H1 (cell line): Measurements from ENCODE around the gene TPSB2. TPM values are rescaled to one million over a fixed set of nuclear protein-coding genes. Genes with fewer than 3 reads are reported as not detected.

Experiments used
- CTCF ChIA-PET: fragments of 300-600 bp; sonication (Branson Sonifier 250); formaldehyde crosslinking; loops from one replicate; lab custom pipeline; 2021; ENCODE audit not compliant: partially characterized antibody; lab: Charles Lee
- POLR2A ChIA-PET: fragments of 300-600 bp; sonication (Branson Sonifier 250); formaldehyde crosslinking; loops from one replicate; lab custom pipeline; 2021; ENCODE audit warnings: inconsistent platforms; ENCODE audit not compliant: partially characterized antibody; lab: Charles Lee
- DNase-seq, 2 experiments: peaks; one replicate each; pipeline versions ENCODE4 v3.0.0 to v3.0.0-alpha.2; 2010 to 2022; ENCODE audit warnings: low spot score in 2 of 2, low read depth in 1 of 2, mixed read lengths in 1 of 2
- FAIRE-seq: peaks from 2 replicates; lab custom pipeline; 2011; peaks lifted over from hg19 to GRCh38; lab: Jason Lieb, UNC
- H2AFZ ChIP-seq: 2 replicates; pipeline ENCODE4 v1.8.1; 2012; ENCODE audit warnings: low read length, inconsistent platforms
- H2AK5ac ChIP-seq: 2 replicates; pipeline ENCODE4 v1.6.1; 2013; ENCODE audit warnings: low read depth, low read length
- H2BK120ac ChIP-seq: replicated peaks from 2 replicates; pipeline ENCODE3; 2013; ENCODE audit warnings: low read depth, low read length, inconsistent platforms
- H2BK12ac ChIP-seq: 2 replicates; pipeline ENCODE4 v1.6.1; 2013; ENCODE audit warnings: low read depth, low read length
- H2BK15ac ChIP-seq: 2 replicates; pipeline ENCODE4 v1.6.1; 2013; ENCODE audit warnings: low read length
- H2BK20ac ChIP-seq: 2 replicates; pipeline ENCODE4 v1.6.1; 2013; ENCODE audit warnings: low read length
- H2BK5ac ChIP-seq: 2 replicates; pipeline ENCODE4 v1.6.1; 2013; ENCODE audit warnings: low read depth, low read length
- H3K14ac ChIP-seq: 2 replicates; pipeline ENCODE4 v1.6.1; 2013; ENCODE audit warnings: inconsistent platforms; ENCODE audit not compliant: insufficient read length
- H3K18ac ChIP-seq: 2 replicates; pipeline ENCODE4 v1.6.1; 2013; ENCODE audit warnings: low read length; ENCODE audit errors: extremely low read depth
- H3K23ac ChIP-seq: 2 replicates; pipeline ENCODE4 v1.6.1; 2013; ENCODE audit warnings: inconsistent platforms; ENCODE audit not compliant: insufficient read length
- H3K23me2 ChIP-seq: 2 replicates; pipeline ENCODE4 v1.6.1; 2013; ENCODE audit warnings: low read depth, low read length
- H3K27ac ChIP-seq: 2 replicates; pipeline ENCODE4 v1.6.1; 2011; ENCODE audit warnings: low read depth, low read length, inconsistent platforms
- H3K27me3 ChIP-seq, 4 experiments: replicated peaks in 1 of 4; 1 replicate in 1 of 4; 2 replicates in 3 of 4; pipeline versions ENCODE4 v1.6.1 to v1.8.1; 2011 to 2013; ENCODE audit warnings: low read length in 3 of 4, mild to moderate bottlenecking in 3 of 4, inconsistent platforms in 2 of 4, mixed read lengths in 2 of 4, moderate library complexity in 1 of 4; ENCODE audit not compliant: control insufficient read depth in 3 of 4, insufficient read depth in 3 of 4; ENCODE audit errors: extremely low read depth in 1 of 4
- H3K36me3 ChIP-seq, 4 experiments: 2 replicates each; pipeline versions ENCODE4 v1.6.1 to v1.8.1; 2011 to 2013; ENCODE audit warnings: mild to moderate bottlenecking in 4 of 4, low read length in 3 of 4, moderate library complexity in 2 of 4, control low read depth in 1 of 4, inconsistent platforms in 1 of 4; ENCODE audit not compliant: insufficient read depth in 4 of 4, control insufficient read depth in 2 of 4
- H3K4ac ChIP-seq: replicated peaks from 2 replicates; pipeline ENCODE3; 2013; ENCODE audit warnings: low read length, low read depth, mixed read lengths, inconsistent platforms; ENCODE audit not compliant: insufficient read length
- H3K4me1 ChIP-seq, 4 experiments: replicated peaks in 1 of 4; 1 replicate in 1 of 4; 2 replicates in 3 of 4; pipeline versions ENCODE4 v1.6.1 to v1.8.1; 2011 to 2013; ENCODE audit warnings: low read length in 3 of 4, inconsistent platforms in 2 of 4, mixed read lengths in 1 of 4; ENCODE audit not compliant: insufficient read depth in 4 of 4, control insufficient read depth in 3 of 4
- H3K4me2 ChIP-seq, 2 experiments: 2 replicates each; pipeline versions ENCODE4 v1.6.1 to v1.8.1; 2011 to 2013; ENCODE audit warnings: low read depth in 2 of 2, low read length in 2 of 2, control low read depth in 1 of 2, inconsistent platforms in 1 of 2, mild to moderate bottlenecking in 1 of 2; ENCODE audit not compliant: insufficient read depth in 1 of 2
- H3K4me3 ChIP-seq, 4 experiments: fragments of 200-600, 300-600 bp in 1 of 4; sonication (generic), shearing (Covaris generic), sonication (Bioruptor Twin) in 1 of 4; 2 replicates each; pipeline versions ENCODE4 v1.5.1 to v1.8.1; 2011 to 2016; ENCODE audit warnings: low read length in 4 of 4, low read depth in 3 of 4, control low read depth in 2 of 4, inconsistent platforms in 2 of 4, mild to moderate bottlenecking in 2 of 4, mixed read lengths in 1 of 4, moderate library complexity in 1 of 4; ENCODE audit not compliant: insufficient read depth in 2 of 4; ENCODE audit errors: extremely low read depth in 1 of 4
- H3K56ac ChIP-seq: replicated peaks from 2 replicates; pipeline ENCODE3; 2013; ENCODE audit warnings: low read depth, mild to moderate bottlenecking, mixed read lengths, low read length, inconsistent platforms; ENCODE audit not compliant: insufficient read length
- H3K79me1 ChIP-seq: 2 replicates; pipeline ENCODE4 v1.6.1; 2013; ENCODE audit warnings: low read depth, low read length, control low read depth
- H3K79me2 ChIP-seq, 2 experiments: 2 replicates each; pipeline versions ENCODE4 v1.6.1 to v1.8.1; 2012 to 2013; ENCODE audit warnings: low read length in 2 of 2, mild to moderate bottlenecking in 2 of 2, inconsistent platforms in 1 of 2; ENCODE audit not compliant: insufficient read depth in 2 of 2, control insufficient read depth in 1 of 2
- H3K9ac ChIP-seq, 4 experiments: replicated peaks in 1 of 4; 1 replicate in 1 of 4; 2 replicates in 3 of 4; pipeline versions ENCODE4 v1.6.1 to v1.8.1; 2011 to 2013; ENCODE audit warnings: low read depth in 3 of 4, low read length in 3 of 4, control low read depth in 2 of 4, mild to moderate bottlenecking in 2 of 4, moderate library complexity in 2 of 4, inconsistent platforms in 1 of 4; ENCODE audit errors: extremely low read depth in 1 of 4
- H3K9me3 ChIP-seq, 2 experiments: 2 replicates each; pipeline versions ENCODE4 v1.6.1 to v1.8.1; 2012 to 2013; ENCODE audit warnings: mild to moderate bottlenecking in 2 of 2, moderate library complexity in 2 of 2, control low read depth in 1 of 2, inconsistent platforms in 1 of 2, low read depth in 1 of 2, low read length in 1 of 2, mixed read lengths in 1 of 2; ENCODE audit not compliant: insufficient read depth in 2 of 2
- H4K20me1 ChIP-seq, 2 experiments: replicated peaks in 1 of 2; 2 replicates each; pipeline versions ENCODE3 to v1.8.1; 2011 to 2013; ENCODE audit warnings: inconsistent platforms in 2 of 2, low read length in 2 of 2, mild to moderate bottlenecking in 1 of 2; ENCODE audit not compliant: insufficient read depth in 2 of 2, control insufficient read depth in 1 of 2
- H4K5ac ChIP-seq: 2 replicates; pipeline ENCODE4 v1.6.1; 2013; ENCODE audit warnings: low read length, low read depth, mixed read lengths, inconsistent platforms; ENCODE audit not compliant: insufficient read length
- H4K8ac ChIP-seq: 2 replicates; pipeline ENCODE4 v1.8.0; 2013; ENCODE audit warnings: mild to moderate bottlenecking, moderate library complexity, low read length, inconsistent platforms; ENCODE audit not compliant: insufficient read depth; ENCODE audit errors: extremely low read depth
- H4K91ac ChIP-seq: replicated peaks from 2 replicates; pipeline ENCODE3; 2013; ENCODE audit warnings: low read length, mixed read lengths, inconsistent platforms; ENCODE audit not compliant: insufficient read length
- HDAC2 ChIP-seq, 2 experiments: fragments of 300-600 bp in 1 of 2; sonication (generic) in 1 of 2; IDR thresholded peaks; 2 replicates each; pipeline ENCODE4 v1.6.1; 2011 to 2012; ENCODE audit warnings: low read depth in 2 of 2, low read length in 2 of 2, mild to moderate bottlenecking in 2 of 2, moderate library complexity in 2 of 2, borderline replicate concordance in 1 of 2, inconsistent platforms in 1 of 2
- NRF1 ChIP-seq: IDR thresholded peaks from 2 replicates; pipeline ENCODE4 v1.6.1; 2011; ENCODE audit warnings: mild to moderate bottlenecking, low read depth, low read length, improper control_type of control experiment
- POLR2A ChIP-seq, 2 experiments: IDR thresholded peaks; 1 replicate in 1 of 2; 2 replicates in 1 of 2; pipeline ENCODE4 v1.6.1; 2011; ENCODE audit warnings: low read depth in 2 of 2, low read length in 2 of 2, mild to moderate bottlenecking in 2 of 2; ENCODE audit errors: control extremely low read depth in 1 of 2
- WGBS, 2 experiments: shearing (Covaris generic) in 1 of 2; methylation state at CpG; one replicate each; pipeline versions ENCODE4 v1.1.6 to v1.1.7; 2013 to 2015; ENCODE audit warnings: low lambda C conversion rate in 2 of 2, mixed read lengths in 2 of 2, inconsistent platforms in 1 of 2, low coverage in 1 of 2, missing lambda C conversion rate in 1 of 2; ENCODE audit not compliant: insufficient replicate concordance in 2 of 2, insufficient coverage in 1 of 2, insufficient read length in 1 of 2; ENCODE audit errors: extremely low coverage in 1 of 2, missing lambda C conversion rate in 1 of 2; 5-methylcytosine and 5-hydroxymethylcytosine counted together
- polyA plus RNA-seq, 7 experiments: library from polyadenylated mRNA; depleted of rRNA in 3 of 7; stranded (reverse) in 5 of 7; unstranded in 2 of 7; fragments of >200 nt in 5 of 7; fragments of 200-250 nt in 2 of 7; gene quantifications; 1 replicate in 5 of 7; 2 replicates in 1 of 7; 4 replicates in 1 of 7; pipeline versions ENCODE4 v1.2.1 to v1.2.3, GENCODE V29; 2011 to 2013; ENCODE audit warnings: missing spikeins in 2 of 7, mixed read lengths in 2 of 7
- total RNA-seq: library from RNA; stranded (reverse); fragmentation: NEBNext Ultra II Directional; extraction: Animal tissue kit (Norgen Biotek cat#: 25700); gene quantifications from 2 replicates; pipeline ENCODE4 v1.2.1, GENCODE V29; 2021

The TPSB2 gene
- total and polyA plus RNA-seq, 2 of the 8 experiments (the other 6 are each of a cell fraction or from before 2014, with no cell fraction given): 0.08 TPM; not detected in 1

DNA sequence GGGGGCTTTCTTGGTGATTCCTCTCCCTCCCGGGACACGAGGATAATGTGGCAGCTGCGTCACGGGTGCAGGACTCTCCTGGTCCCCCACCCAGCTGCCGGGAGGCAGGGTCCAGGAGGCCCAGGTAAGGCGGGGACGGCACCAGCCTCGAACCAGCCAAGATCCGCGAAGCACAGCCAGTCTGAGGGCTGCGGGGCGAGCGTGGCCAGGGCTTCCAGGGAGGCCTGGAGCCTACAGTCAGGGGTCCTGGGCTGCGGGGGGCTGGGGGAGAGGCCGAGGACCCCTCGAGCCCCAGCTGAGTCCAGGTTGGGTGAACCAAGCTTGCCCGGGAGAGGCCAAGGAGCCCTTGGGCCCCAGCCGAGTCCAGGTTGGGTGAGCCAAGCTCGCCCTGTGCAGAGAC is 35.8 kb upstream of the TPSB2 start:
- Histone ChIP-seq H4K5ac (no peak overlapping the region), H3K56ac (no peak overlapping the region), H3K4me2 (no peak overlapping the region), H4K8ac (no peak overlapping the region), H3K23me2 (peaks cover 3% of the 10 kb centered on the region; the same call in 1 of the 2 replicates), H2AFZ (no peak overlapping the region), H3K4ac (no peak overlapping the region), H2AK5ac (no peak overlapping the region), H3K14ac (no peak overlapping the region), H3K18ac (no peak overlapping the region), H2BK12ac (no peak overlapping the region), H3K79me1 (no peaks in the 10 kb centered on the region; the same call in 1 of the 2 replicates), H3K36me3 (no peaks in the 10 kb centered on the region; a peak in 1 of 8 replicates), H3K79me2 (no peaks in the 10 kb centered on the region), H4K91ac (no peak overlapping the region), H2BK120ac (no peak overlapping the region), H3K9ac (no peak overlapping the region), H2BK20ac (no peak overlapping the region), H3K9me3 (peaks cover 0 to 2% of the 10 kb centered on the region in 2 experiments; a peak in 2 of 4 replicates), H2BK15ac (no peak overlapping the region), H3K23ac (no peak overlapping the region), H3K27me3 (peaks cover 0 to 7% (median 3%) of the 10 kb centered on the region in 4 experiments; a peak in 3 of 7 replicates), H3K27ac (no peak overlapping the region), H3K4me1 (peaks cover 0 to 2% (median 0%) of the 10 kb centered on the region in 4 experiments; a peak in 1 of 7 replicates), H4K20me1 (peaks cover 0 to 7% of the 10 kb centered on the region in 2 experiments), H3K4me3 (no peak overlapping the region), H2BK5ac (no peak overlapping the region)
- no peak for FAIRE-seq
- WGBS, 2 experiments: 86% methylated on average over 17 of the region's 19 CpGs; no CpG with 5 or more reads in 1 of the 2 experiments
- POLR2A ChIA-PET: interaction anchor here (1.0 kb wide), 1 partner anchor 10 kb away, joined by 3 read pairs; no protein-coding TSS in a partner anchor
- CTCF ChIA-PET: no interaction called here
- DNase-seq: no peak
- TF ChIP-seq POLR2A (IDR thresholded peaks at IDR 0.05; ENCODE audit: control extremely low read depth in 1 of 2, low read depth in 2 of 2, low read length in 2 of 2) (no peak), HDAC2 (IDR thresholded peaks at IDR 0.05; ENCODE audit: borderline replicate concordance in 1 of 2, low read depth in 2 of 2, low read length in 2 of 2) (no peak), NRF1 (no peak)
